ENCODE measurements around the gene ACTL8.

DNA sequence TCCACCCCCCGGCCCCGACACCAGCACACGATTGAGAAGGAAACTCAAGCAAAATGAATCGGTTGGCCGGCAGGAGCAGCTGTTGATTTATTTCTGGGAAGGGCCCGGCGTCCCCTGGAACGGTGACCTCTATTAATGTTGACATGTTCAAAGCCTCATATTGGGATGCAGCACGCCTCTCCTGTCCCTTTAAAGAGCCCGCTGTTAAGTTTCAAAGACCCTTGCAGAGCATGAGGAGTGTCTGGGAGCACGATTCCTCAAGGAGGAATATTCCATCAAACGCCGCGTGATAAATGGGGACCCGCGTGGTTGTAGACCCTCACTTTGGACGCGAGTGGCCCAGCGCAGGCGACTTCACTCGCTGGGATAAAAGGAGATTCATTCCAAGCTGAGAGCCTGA lies 21.5 kb upstream of the ACTL8 start:
- TF ChIP-seq, protein P1, sequence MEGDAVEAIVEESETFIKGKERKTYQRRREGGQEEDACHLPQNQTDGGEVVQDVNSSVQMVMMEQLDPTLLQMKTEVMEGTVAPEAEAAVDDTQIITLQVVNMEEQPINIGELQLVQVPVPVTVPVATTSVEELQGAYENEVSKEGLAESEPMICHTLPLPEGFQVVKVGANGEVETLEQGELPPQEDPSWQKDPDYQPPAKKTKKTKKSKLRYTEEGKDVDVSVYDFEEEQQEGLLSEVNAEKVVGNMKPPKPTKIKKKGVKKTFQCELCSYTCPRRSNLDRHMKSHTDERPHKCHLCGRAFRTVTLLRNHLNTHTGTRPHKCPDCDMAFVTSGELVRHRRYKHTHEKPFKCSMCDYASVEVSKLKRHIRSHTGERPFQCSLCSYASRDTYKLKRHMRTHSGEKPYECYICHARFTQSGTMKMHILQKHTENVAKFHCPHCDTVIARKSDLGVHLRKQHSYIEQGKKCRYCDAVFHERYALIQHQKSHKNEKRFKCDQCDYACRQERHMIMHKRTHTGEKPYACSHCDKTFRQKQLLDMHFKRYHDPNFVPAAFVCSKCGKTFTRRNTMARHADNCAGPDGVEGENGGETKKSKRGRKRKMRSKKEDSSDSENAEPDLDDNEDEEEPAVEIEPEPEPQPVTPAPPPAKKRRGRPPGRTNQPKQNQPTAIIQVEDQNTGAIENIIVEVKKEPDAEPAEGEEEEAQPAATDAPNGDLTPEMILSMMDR (IDR thresholded peaks at IDR 0.05), result no peak
- TF ChIP-seq POLR2A (IDR thresholded peaks at IDR 0.05), result no peak
- TF ChIP-seq EP300 (IDR thresholded peaks at IDR 0.05; ENCODE audit: low read depth), result no peak
- TF ChIP-seq POLR2AphosphoS5 (IDR thresholded peaks at IDR 0.05), result no peak
